ENCODE data around the gene SLC30A5. TPM values are rescaled to one million over a fixed set of nuclear protein-coding genes. Genes with fewer than 3 reads are reported as not detected.
"Not testable (repeated sequence)": the region's sequence is repeated elsewhere in the genome, so short reads cannot be mapped to it uniquely, and the experiment has no call there.

The SLC30A5 gene
- total RNA-seq, 2 experiments from 2014 or later = 30.2 to 42.6 TPM

DNA sequence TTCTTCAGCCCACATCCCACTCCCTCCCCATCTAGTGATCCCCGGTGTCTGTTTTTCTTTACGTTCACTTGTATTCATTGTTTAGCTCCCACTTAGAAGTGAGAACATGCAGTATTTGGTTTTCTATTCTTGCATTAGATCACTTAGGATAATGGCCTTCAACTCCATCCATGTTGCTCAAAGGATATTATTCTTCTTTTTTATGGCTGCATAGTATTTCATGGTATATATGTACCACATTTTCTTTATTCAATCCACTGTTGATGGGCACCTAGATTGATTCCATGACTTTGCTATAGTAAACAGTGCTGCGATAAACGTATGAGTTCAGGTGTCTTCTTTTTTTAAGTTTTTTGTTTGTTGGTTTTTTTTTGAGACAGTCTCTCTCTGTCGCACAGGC is 44.0 kb downstream of the SLC30A5 start:
- POLR2A ChIA-PET = no interaction called here
- no peak for TF ChIP-seq EZH2phosphoT487 (IDR thresholded peaks at IDR 0.05; ENCODE audit: borderline replicate concordance, low read depth, low read length)
- TF ChIP-seq, protein P1, sequence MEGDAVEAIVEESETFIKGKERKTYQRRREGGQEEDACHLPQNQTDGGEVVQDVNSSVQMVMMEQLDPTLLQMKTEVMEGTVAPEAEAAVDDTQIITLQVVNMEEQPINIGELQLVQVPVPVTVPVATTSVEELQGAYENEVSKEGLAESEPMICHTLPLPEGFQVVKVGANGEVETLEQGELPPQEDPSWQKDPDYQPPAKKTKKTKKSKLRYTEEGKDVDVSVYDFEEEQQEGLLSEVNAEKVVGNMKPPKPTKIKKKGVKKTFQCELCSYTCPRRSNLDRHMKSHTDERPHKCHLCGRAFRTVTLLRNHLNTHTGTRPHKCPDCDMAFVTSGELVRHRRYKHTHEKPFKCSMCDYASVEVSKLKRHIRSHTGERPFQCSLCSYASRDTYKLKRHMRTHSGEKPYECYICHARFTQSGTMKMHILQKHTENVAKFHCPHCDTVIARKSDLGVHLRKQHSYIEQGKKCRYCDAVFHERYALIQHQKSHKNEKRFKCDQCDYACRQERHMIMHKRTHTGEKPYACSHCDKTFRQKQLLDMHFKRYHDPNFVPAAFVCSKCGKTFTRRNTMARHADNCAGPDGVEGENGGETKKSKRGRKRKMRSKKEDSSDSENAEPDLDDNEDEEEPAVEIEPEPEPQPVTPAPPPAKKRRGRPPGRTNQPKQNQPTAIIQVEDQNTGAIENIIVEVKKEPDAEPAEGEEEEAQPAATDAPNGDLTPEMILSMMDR (conservative IDR thresholded peaks at IDR 0.05; ENCODE audit: low read length) = no peak
- no peak overlapping the region for H3K4me2 ChIP-seq (ENCODE audit: low read length)
- intact Hi-C loops (cut with micrococcal nuclease; ENCODE audit: unreplicated experiment) = no loop called here
- no peak overlapping the region for H2AFZ ChIP-seq (ENCODE audit: low read length)
- H3K79me2 ChIP-seq (ENCODE audit: insufficient read depth, low read depth, low read length) = no peaks in the 10 kb centered on the region
- H3K27ac ChIP-seq (ENCODE audit: low read depth, low read length, poor library complexity, severe bottlenecking) = no peak overlapping the region
- CTCF ChIA-PET (ENCODE audit: unreplicated experiment) = no interaction called here
- DNase-seq (ENCODE audit: low spot score) = no peak
- no peaks in the 10 kb centered on the region for H3K9me2 ChIP-seq (ENCODE audit: insufficient read depth, low read length)
- no peak overlapping the region for H3K4me3 ChIP-seq (ENCODE audit: low read depth, low read length, poor library complexity, severe bottlenecking)
- H4K20me1 ChIP-seq (ENCODE audit: insufficient read depth, low read length) = no peaks in the 10 kb centered on the region
- peaks cover 6% of the 10 kb centered on the region; the same call in 1 of the 2 replicates for H3K36me3 ChIP-seq (ENCODE audit: insufficient read depth, low read length)
- H3K9me3 ChIP-seq (ENCODE audit: low read length) = peaks cover 8% of the 10 kb centered on the region; the same call in 1 of the 2 replicates
- peaks cover 10% of the 10 kb centered on the region for H3K4me1 ChIP-seq (ENCODE audit: insufficient read depth, low read length, poor library complexity, severe bottlenecking)
- BruUV-seq (replicated peaks) = no TSS peak

DNA sequence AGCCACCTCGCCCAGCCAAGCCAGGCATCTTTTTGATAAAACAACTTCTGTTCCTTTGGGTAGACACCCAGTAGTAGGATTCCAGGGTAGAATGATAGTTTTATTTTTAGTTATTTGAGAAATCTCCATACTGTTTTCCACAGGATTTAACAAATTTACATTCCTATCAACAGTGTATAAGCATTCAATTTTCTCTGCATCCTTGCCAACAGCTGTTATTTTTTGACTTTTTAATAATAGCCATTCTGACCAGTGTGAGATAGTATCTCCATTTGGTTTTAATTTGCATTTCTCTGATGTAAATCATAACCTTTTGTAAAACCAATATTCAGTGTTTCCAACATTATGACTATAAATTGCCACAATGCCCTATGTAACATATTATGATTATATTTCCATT is 45.0 kb downstream of the SLC30A5 start:
- CTCF ChIA-PET (ENCODE audit: unreplicated experiment) = no interaction called here
- peaks cover 8% of the 10 kb centered on the region; the same call in 1 of the 2 replicates for H3K9me3 ChIP-seq (ENCODE audit: low read length)
- H2AFZ ChIP-seq (ENCODE audit: low read length) = no peak overlapping the region
- H3K36me3 ChIP-seq (ENCODE audit: insufficient read depth, low read length) = peaks cover 2% of the 10 kb centered on the region; the same call in 1 of the 2 replicates
- no peaks in the 10 kb centered on the region for H4K20me1 ChIP-seq (ENCODE audit: insufficient read depth, low read length)
- intact Hi-C loops (cut with micrococcal nuclease; ENCODE audit: unreplicated experiment) = no loop called here
- no peak overlapping the region for H3K27ac ChIP-seq (ENCODE audit: low read depth, low read length, poor library complexity, severe bottlenecking)
- no peaks in the 10 kb centered on the region for H3K9me2 ChIP-seq (ENCODE audit: insufficient read depth, low read length)
- H3K79me2 ChIP-seq (ENCODE audit: insufficient read depth, low read depth, low read length) = no peaks in the 10 kb centered on the region
- H3K4me1 ChIP-seq (ENCODE audit: insufficient read depth, low read length, poor library complexity, severe bottlenecking) = peaks cover 10% of the 10 kb centered on the region
- H3K4me2 ChIP-seq (ENCODE audit: low read length) = no peak overlapping the region
- POLR2A ChIA-PET = no interaction called here
- BruUV-seq (replicated peaks) = no TSS peak
- no peak overlapping the region for H3K4me3 ChIP-seq (ENCODE audit: low read depth, low read length, poor library complexity, severe bottlenecking)
- TF ChIP-seq EZH2phosphoT487 (IDR thresholded peaks at IDR 0.05; ENCODE audit: borderline replicate concordance, low read depth, low read length) = no peak
- TF ChIP-seq, protein P1 (conservative IDR thresholded peaks at IDR 0.05; ENCODE audit: low read length) = no peak
- no peak for DNase-seq (ENCODE audit: low spot score)

DNA sequence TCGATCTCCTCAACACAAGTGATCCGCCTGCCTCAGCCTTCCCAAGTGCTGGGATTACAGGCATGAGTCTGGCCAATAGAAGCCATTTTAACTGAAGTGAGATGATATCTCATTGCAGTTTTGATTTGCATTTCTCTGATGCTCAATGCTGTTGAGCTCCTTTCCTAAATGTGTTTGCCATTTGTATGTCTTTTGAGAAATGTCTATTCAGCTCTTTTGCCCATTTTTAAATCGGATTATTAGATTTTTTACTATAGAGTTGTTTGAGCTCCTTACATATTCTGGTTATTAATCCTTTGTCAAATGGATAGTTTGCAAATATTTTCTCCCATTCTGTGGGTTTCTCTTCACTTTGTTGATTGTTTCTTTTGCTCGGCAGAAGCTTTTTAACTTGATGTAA is 46.4 kb downstream of the SLC30A5 start:
- POLR2A ChIA-PET = interaction anchor here (0.7 to 0.8 kb wide), 2 partner anchors 11 to 24 kb away, joined by 3 read pairs; no protein-coding TSS in a partner anchor
- BruUV-seq (replicated peaks) = not testable (repeated sequence)

More for the DNA sequence above, 46.4 kb downstream of the SLC30A5 start:
- H4K20me1 ChIP-seq (ENCODE audit: insufficient read depth, low read length); DNase-seq (ENCODE audit: low spot score); H3K79me2 ChIP-seq (ENCODE audit: insufficient read depth, low read depth, low read length); CTCF ChIA-PET (ENCODE audit: unreplicated experiment); H3K4me3 ChIP-seq (ENCODE audit: low read depth, low read length, poor library complexity, severe bottlenecking); H3K9me2 ChIP-seq (ENCODE audit: insufficient read depth, low read length); intact Hi-C loops (cut with micrococcal nuclease; ENCODE audit: unreplicated experiment); H3K36me3 ChIP-seq (ENCODE audit: insufficient read depth, low read length); H2AFZ ChIP-seq (ENCODE audit: low read length); H3K4me2 ChIP-seq (ENCODE audit: low read length); H3K9me3 ChIP-seq (ENCODE audit: low read length); H3K27ac ChIP-seq (ENCODE audit: low read depth, low read length, poor library complexity, severe bottlenecking): not testable (repeated sequence)
- peaks cover 10% of the 10 kb centered on the region for H3K4me1 ChIP-seq (ENCODE audit: insufficient read depth, low read length, poor library complexity, severe bottlenecking)

All from OCI-LY7 (cell line).